CD4-positive, alpha-beta T cell treated with Interleukin-1 beta for 1 hour (primary cell): ENCODE results near the gene NF1.

Experiments used
- DNase-seq, 2 donors: peaks; one replicate each; pipeline ENCODE4 v3.0.0-alpha.2; 2020 to 2022

The NF1 gene

GRCh38 chr17:31299624-31300023 lies 204.8 kb downstream of the NF1 start:
- no peak for DNase-seq

- DNase-seq = no peak
Measured at GRCh38 chr17:31307640-31308039, 212.9 kb downstream of the NF1 start.

GRCh38 chr17:31308372-31309334 lies 213.9 kb downstream of the NF1 start:
- DNase-seq = no peak

GRCh38 chr17:31309556-31309955 lies 214.8 kb downstream of the NF1 start:
- DNase-seq = peak in 1 of 2 donors; percentile 57

GRCh38 chr17:31310260-31310659 lies 215.5 kb downstream of the NF1 start:
- peak; percentile 80 for DNase-seq

GRCh38 chr17:31310886-31311285 lies 216.1 kb downstream of the NF1 start:
- peak in 1 of 2 donors; percentile 33 for DNase-seq

GRCh38 chr17:31311526-31311925 lies 216.7 kb downstream of the NF1 start:
- DNase-seq = no peak

- peak; percentile 54 to 59 for DNase-seq
Measured at GRCh38 chr17:31312223-31312622, 217.4 kb downstream of the NF1 start.

GRCh38 chr17:31313982-31314781 lies 219.4 kb downstream of the NF1 start, which contains the start of gene EVI2B:
EVI2B (minus strand) TSS chr17:31314054; CDS start chr17:31305609, 8,445 bp downstream.
- DNase-seq = peak; percentile 15 to 61

GRCh38 chr17:31314782-31315100 lies 220.0 kb downstream of the NF1 start:
- DNase-seq = no peak

- DNase-seq = peak; percentile 70 to 75
Measured at GRCh38 chr17:31318298-31318801, 223.6 kb downstream of the NF1 start.

GRCh38 chr17:31318851-31319661 lies 224.3 kb downstream of the NF1 start:
- peak in 1 of 2 donors; percentile 61 for DNase-seq

- DNase-seq = peak in 1 of 2 donors; percentile 13
Measured at GRCh38 chr17:31320241-31320640, 225.5 kb downstream of the NF1 start.

GRCh38 chr17:31320791-31321190 lies 226.0 kb downstream of the NF1 start:
- DNase-seq = no peak

- DNase-seq = peak; percentile 88 to 89
Measured at GRCh38 chr17:31321481-31321880, 226.7 kb downstream of the NF1 start, which contains the start of gene EVI2A. EVI2A (minus strand) TSS chr17:31321622; CDS start chr17:31319013, 2,609 bp downstream.

GRCh38 chr17:31321966-31322365 lies 227.2 kb downstream of the NF1 start:
- peak; percentile 48 to 58 for DNase-seq

- no peak for DNase-seq
Measured at GRCh38 chr17:31323551-31323950, 228.8 kb downstream of the NF1 start.

- no peak for DNase-seq
Measured at GRCh38 chr17:31327534-31328159, 232.9 kb downstream of the NF1 start.

GRCh38 chr17:31328160-31328535 lies 233.4 kb downstream of the NF1 start:
- DNase-seq = no peak

- DNase-seq = no peak
Measured at GRCh38 chr17:31329221-31329620, 234.4 kb downstream of the NF1 start.

GRCh38 chr17:31339906-31340661 lies 245.3 kb downstream of the NF1 start:
- DNase-seq = no peak
